Parathyroid adenoma (tissue), 2 donors: ENCODE data around the gene UHRF2.

ENCODE experiments used
- H2AFZ ChIP-seq: fragments of 300-600 bp; sonication (generic); one replicate; pipeline ENCODE4 v1.7.0; 2017; ENCODE audit warnings: antibody characterized with exemption, mild to moderate bottlenecking
- H3K27ac ChIP-seq: fragments of 300-600 bp; sonication (generic); one replicate; pipeline ENCODE4 v1.7.0; 2017
- H3K27me3 ChIP-seq: fragments of 300-600 bp; sonication (generic); one replicate; pipeline ENCODE4 v1.7.0; 2017; ENCODE audit warnings: low read length; ENCODE audit not compliant: control insufficient read depth, insufficient read depth
- H3K36me3 ChIP-seq: fragments of 300-600 bp; sonication (generic); one replicate; pipeline ENCODE4 v1.7.0; 2017; ENCODE audit warnings: low read length; ENCODE audit not compliant: control insufficient read depth, insufficient read depth
- H3K4me1 ChIP-seq: fragments of 300-600 bp; sonication (generic); one replicate; pipeline ENCODE4 v1.7.0; 2017; ENCODE audit warnings: control low read depth
- H3K4me2 ChIP-seq: fragments of 300-600 bp; sonication (generic); one replicate; pipeline ENCODE4 v1.7.0; 2017; ENCODE audit warnings: low read length
- H3K4me3 ChIP-seq: fragments of 300-600 bp; sonication (generic); one replicate; pipeline ENCODE4 v1.7.0; 2017; ENCODE audit warnings: low read depth, low read length
- H3K79me2 ChIP-seq: fragments of 300-600 bp; sonication (generic); one replicate; pipeline ENCODE4 v1.7.0; 2017; ENCODE audit warnings: control low read depth
- H3K9ac ChIP-seq: fragments of 300-600 bp; sonication (generic); one replicate; pipeline ENCODE4 v1.7.0; 2017; ENCODE audit warnings: mild to moderate bottlenecking
- H3K9me3 ChIP-seq: fragments of 300-600 bp; sonication (generic); one replicate; pipeline ENCODE4 v1.7.0; 2017; ENCODE audit warnings: low read length; ENCODE audit not compliant: control insufficient read depth
- TF ChIP-seq, protein P1 (sequence below): fragments of 300-600 bp; sonication (generic); IDR thresholded peaks from one replicate; pipeline ENCODE4 v1.7.0; 2017; ENCODE audit warnings: antibody characterized with exemption, mild to moderate bottlenecking
- donor health status: primary hyperparathyroidism.

The UHRF2 gene

GRCh38 chr9:6415266-6415665 is 2.3 kb downstream of the UHRF2 start:
- Histone ChIP-seq H3K27me3 (no peaks in the 10 kb centered on the region), H3K36me3 (no peaks in the 10 kb centered on the region), H3K4me2 (no peak overlapping the region), H3K4me3 (no peak overlapping the region), H3K27ac (no peak overlapping the region), H3K9me3 (no peaks in the 10 kb centered on the region), H3K79me2 (peaks cover 9% of the 10 kb centered on the region), H3K4me1 (no peaks in the 10 kb centered on the region), H3K9ac (no peak overlapping the region), H2AFZ (no peak overlapping the region)
- TF ChIP-seq, protein P1, sequence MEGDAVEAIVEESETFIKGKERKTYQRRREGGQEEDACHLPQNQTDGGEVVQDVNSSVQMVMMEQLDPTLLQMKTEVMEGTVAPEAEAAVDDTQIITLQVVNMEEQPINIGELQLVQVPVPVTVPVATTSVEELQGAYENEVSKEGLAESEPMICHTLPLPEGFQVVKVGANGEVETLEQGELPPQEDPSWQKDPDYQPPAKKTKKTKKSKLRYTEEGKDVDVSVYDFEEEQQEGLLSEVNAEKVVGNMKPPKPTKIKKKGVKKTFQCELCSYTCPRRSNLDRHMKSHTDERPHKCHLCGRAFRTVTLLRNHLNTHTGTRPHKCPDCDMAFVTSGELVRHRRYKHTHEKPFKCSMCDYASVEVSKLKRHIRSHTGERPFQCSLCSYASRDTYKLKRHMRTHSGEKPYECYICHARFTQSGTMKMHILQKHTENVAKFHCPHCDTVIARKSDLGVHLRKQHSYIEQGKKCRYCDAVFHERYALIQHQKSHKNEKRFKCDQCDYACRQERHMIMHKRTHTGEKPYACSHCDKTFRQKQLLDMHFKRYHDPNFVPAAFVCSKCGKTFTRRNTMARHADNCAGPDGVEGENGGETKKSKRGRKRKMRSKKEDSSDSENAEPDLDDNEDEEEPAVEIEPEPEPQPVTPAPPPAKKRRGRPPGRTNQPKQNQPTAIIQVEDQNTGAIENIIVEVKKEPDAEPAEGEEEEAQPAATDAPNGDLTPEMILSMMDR: no peak

GRCh38 chr9:6417186-6417585 is 4.2 kb downstream of the UHRF2 start:
- peaks cover 11% of the 10 kb centered on the region for H3K79me2 ChIP-seq
- no peak overlapping the region for H3K27ac ChIP-seq
- H3K9me3 ChIP-seq: no peaks in the 10 kb centered on the region
- H3K27me3 ChIP-seq: no peaks in the 10 kb centered on the region
- H3K4me2 ChIP-seq: no peak overlapping the region
- no peaks in the 10 kb centered on the region for H3K4me1 ChIP-seq
- H3K9ac ChIP-seq: no peak overlapping the region
- H3K4me3 ChIP-seq: no peak overlapping the region
- no peak overlapping the region for H2AFZ ChIP-seq
- H3K36me3 ChIP-seq: no peaks in the 10 kb centered on the region
- TF ChIP-seq, protein P1: no peak

GRCh38 chr9:6418764-6419163 is 5.8 kb downstream of the UHRF2 start:
- H3K9me3 ChIP-seq: no peaks in the 10 kb centered on the region
- no peak overlapping the region for H3K4me3 ChIP-seq
- no peak overlapping the region for H3K4me2 ChIP-seq
- H3K4me1 ChIP-seq: no peaks in the 10 kb centered on the region
- H3K79me2 ChIP-seq: peaks cover 14% of the 10 kb centered on the region
- H2AFZ ChIP-seq: no peak overlapping the region
- H3K36me3 ChIP-seq: no peaks in the 10 kb centered on the region
- TF ChIP-seq, protein P1: no peak
- H3K27me3 ChIP-seq: no peaks in the 10 kb centered on the region
- H3K9ac ChIP-seq: no peak overlapping the region
- H3K27ac ChIP-seq: no peak overlapping the region

DNA sequence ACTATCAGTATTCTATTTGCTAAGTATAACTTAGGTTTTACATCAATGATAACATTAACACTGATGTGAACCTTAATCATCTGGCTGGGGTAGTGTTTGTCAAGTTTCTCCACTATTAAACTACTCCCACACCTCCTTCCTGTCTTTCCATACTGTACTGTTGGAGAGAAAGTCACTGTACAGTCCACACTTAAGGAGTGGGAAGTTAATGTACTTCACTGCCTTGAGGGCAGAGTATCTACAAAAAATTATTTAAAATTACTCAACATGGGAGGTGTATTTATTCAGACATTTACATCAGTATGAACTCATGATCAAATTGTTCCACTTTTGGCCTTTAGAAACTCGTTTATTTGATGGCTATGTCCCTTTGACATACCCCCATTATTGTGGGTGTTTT is 11.9 kb downstream of the UHRF2 start:
- no peak overlapping the region for H2AFZ ChIP-seq
- H3K79me2 ChIP-seq: peaks cover 14% of the 10 kb centered on the region
- H3K27ac ChIP-seq: no peak overlapping the region
- TF ChIP-seq, protein P1: no peak
- H3K4me1 ChIP-seq: no peaks in the 10 kb centered on the region
- no peak overlapping the region for H3K9ac ChIP-seq
- H3K4me3 ChIP-seq: no peak overlapping the region
- H3K9me3 ChIP-seq: no peaks in the 10 kb centered on the region
- no peaks in the 10 kb centered on the region for H3K27me3 ChIP-seq
- no peaks in the 10 kb centered on the region for H3K36me3 ChIP-seq
- H3K4me2 ChIP-seq: no peak overlapping the region

- TF ChIP-seq, protein P1: no peak
Observed at GRCh38 chr9:6426117-6426516, 13.1 kb downstream of the UHRF2 start.

More at GRCh38 chr9:6426117-6426516, 13.1 kb downstream of the UHRF2 start:
- H3K27me3 ChIP-seq: no peaks in the 10 kb centered on the region
- no peaks in the 10 kb centered on the region for H3K4me1 ChIP-seq
- no peak overlapping the region for H3K4me3 ChIP-seq
- no peak overlapping the region for H2AFZ ChIP-seq
- no peak overlapping the region for H3K27ac ChIP-seq
- no peaks in the 10 kb centered on the region for H3K9me3 ChIP-seq
- no peaks in the 10 kb centered on the region for H3K36me3 ChIP-seq
- H3K4me2 ChIP-seq: no peak overlapping the region
- H3K9ac ChIP-seq: no peak overlapping the region
- peaks cover 14% of the 10 kb centered on the region for H3K79me2 ChIP-seq
